A549 treated with ZK216348 at 1 μM for 4 hours (cell line): ENCODE results near the gene CBARP. TPM values are rescaled to one million over a fixed set of nuclear protein-coding genes. Genes with fewer than 3 reads are reported as not detected.

Experiments used
- total RNA-seq: library from RNA; stranded (reverse); fragments of 200-300 nt; extraction: Qiagen RNA extraction; gene quantifications from 5 replicates; pipeline ENCODE4 v1.2.3, GENCODE V29; 2022; ENCODE audit warnings: low read depth

Gene CBARP, protein sequence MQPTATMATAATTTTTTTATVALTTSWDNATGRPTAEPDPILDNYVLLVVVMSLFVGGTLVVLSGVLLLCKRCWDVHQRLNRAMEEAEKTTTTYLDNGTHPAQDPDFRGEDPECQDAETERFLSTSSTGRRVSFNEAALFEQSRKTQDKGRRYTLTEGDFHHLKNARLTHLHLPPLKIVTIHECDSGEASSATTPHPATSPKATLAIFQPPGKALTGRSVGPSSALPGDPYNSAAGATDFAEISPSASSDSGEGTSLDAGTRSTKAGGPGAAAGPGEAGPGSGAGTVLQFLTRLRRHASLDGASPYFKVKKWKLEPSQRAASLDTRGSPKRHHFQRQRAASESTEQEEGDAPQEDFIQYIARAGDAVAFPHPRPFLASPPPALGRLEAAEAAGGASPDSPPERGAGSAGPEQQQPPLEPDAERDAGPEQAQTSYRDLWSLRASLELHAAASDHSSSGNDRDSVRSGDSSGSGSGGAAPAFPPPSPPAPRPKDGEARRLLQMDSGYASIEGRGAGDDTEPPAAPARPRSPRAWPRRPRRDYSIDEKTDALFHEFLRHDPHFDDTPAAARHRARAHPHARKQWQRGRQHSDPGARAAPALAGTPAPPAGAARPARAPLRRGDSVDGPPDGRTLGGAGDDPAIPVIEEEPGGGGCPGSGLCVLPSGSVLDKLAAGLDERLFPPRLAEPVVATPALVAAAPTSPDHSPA
- 2.3 to 6.0 TPM (median 4.7 TPM) in 5 replicates for total RNA-seq

DNA sequence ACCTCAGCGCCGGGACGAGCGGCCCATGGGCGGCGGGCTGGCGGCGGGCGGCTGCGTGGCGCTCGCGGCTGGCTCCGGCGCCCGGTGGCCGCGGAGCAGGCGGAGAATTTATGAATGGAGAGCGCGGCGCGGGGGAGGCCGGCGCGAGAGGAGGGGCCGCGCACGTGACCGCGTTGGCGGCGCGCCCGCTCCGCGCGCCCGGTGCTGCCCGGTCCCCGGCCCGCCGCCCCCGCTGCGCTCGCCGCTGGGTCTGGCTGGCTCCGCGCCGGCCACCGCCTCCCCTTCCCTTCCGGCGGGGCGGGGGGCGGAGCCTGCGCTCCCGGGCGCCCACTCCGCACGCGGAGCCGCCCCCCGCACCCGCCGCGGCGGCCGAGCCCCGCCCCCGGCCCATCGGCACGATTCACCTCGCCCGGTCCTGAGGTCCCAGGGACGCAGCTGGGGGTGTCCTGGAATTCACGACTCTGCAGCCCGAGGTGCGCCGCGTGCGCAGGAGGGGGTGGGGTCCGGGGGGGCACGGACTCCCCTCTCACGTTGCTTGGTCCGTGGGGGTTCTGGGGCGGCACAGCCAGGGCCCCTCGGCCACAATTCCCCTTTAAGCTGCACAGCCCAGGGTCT lies at the start of gene CBARP:
Gene CBARP (minus strand): TSS at position 252 of the 615 bp plus-strand sequence. CDS start 1,905 bp downstream, outside the sequence.

DNA sequence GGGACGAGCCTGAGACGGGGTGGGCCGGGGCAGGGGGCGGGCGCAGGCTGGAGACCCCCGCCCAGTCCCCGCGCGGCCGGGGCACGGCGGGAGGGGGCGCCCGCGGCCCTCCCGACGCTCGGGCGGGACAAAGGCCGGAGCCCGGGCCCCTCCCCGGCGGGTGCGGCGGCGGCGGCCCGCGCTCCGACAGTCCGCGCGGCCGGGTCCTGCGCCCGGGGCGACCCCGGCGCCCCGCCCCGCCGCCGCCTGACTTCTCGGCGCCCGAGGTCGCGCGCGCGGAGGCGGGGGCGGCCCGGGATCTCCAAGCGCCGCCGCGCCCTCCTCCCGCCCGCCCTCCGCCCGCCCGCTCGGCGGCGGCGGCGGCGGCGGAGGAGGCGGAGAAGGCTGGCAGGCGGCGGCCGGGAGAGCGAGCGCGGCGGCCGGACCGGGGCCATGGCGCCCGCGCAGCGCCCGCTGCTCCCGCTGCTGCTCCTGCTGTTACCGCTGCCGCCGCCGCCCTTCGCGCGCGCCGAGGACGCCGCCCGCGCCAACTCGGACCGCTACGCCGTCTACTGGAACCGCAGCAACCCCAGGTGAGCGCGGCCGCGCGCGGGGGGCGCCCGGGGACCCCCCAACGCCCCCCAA lies 48.0 kb upstream of the CBARP start, which contains the start of gene EFNA2:
Gene EFNA2 (plus strand): TSS at position 137 of the 624 bp plus-strand sequence. CDS start 296 bp downstream, at position 433.

DNA sequence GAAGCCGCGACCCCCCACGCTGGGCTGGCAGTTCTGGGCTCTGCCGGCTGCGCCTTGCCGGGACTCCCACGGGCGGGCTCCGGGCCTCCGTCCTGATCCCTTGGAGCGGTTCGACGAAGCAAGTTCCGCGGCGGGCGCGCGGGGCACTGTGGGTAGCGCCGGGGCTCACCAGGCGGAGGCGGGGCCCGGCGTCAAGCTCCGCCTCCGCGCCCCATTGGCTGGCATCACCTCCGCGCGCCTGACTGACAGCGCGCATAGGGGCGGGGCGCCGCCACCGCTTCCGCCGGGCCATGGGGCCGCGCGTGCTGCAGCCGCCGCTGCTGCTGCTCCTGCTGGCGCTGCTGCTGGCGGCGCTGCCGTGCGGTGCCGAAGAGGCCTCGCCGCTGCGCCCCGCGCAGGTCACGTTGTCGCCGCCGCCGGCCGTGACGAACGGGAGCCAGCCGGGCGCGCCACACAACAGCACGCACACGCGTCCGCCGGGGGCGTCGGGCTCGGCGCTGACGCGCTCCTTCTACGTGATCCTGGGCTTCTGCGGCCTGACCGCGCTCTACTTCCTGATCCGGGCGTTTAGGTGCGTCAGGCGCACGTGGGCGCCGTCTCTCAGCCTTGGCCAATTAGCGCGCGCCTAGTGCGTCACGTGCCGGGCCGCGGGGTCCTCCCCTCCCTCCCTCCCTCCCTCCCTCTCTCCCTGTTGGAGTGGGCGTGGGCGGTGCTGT lies 37.6 kb upstream of the CBARP start, which contains the start of gene FAM174C:
Gene FAM174C (plus strand): TSS at position 271 of the 716 bp plus-strand sequence. CDS start 20 bp downstream, at position 291.

DNA sequence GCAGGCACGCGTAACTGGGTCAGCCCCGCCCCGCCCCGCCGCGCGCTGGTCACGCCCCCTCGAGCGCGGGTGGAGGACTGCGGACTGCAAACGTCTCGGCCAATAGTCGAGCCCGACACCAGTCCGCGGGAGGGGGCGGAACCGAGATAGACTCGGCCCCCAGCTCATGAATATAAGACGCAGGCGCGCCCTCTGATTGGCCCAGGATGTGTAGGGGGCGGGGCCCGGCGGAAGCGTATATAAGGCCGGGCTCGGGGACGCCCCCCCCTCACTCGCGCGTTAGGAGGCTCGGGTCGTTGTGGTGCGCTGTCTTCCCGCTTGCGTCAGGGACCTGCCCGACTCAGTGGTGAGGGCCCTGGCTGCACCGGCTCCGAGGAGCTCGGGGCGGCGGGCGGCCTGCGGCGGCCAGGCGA lies 31.3 kb upstream of the CBARP start, which contains the start of gene CIRBP:
Gene CIRBP (plus strand): TSS at position 268 of the 413 bp plus-strand sequence. CDS start 1,602 bp downstream, outside the sequence.

DNA sequence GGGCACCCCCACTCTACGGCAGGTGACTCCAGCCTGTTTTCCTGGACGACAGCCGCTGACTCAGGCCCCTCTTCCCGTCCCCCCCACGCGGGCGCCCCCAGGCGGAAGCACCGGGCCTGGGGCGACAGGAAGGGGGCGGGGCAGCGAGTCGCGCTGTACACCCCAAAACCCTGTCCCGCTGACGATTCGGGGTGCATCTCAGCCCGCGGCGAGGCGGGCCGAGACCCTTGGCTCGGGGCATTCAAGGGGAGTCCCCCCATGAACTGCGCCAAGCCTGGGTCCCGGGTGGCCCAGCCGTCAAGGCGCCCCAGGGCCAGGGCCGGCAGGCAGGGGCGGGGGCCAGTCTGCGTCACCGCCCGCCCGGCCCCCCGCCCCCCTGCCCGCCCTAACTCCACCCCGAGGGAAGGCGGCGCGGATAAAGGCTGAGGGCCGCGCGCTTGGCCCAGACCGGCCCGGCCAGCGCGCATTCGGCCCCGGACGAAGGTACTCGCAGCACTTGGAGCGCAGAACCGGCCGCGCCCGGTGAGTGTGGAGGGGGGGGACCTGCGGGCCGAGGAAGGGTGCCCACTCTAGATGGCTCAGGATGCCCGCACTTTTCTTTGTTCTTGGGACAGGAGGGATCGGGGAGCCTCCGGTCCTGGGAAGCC lies 10.5 kb upstream of the CBARP start, which contains the start of gene MIDN:
Gene MIDN (plus strand): TSS at position 445 of the 647 bp plus-strand sequence. CDS start 1,714 bp downstream, outside the sequence.

DNA sequence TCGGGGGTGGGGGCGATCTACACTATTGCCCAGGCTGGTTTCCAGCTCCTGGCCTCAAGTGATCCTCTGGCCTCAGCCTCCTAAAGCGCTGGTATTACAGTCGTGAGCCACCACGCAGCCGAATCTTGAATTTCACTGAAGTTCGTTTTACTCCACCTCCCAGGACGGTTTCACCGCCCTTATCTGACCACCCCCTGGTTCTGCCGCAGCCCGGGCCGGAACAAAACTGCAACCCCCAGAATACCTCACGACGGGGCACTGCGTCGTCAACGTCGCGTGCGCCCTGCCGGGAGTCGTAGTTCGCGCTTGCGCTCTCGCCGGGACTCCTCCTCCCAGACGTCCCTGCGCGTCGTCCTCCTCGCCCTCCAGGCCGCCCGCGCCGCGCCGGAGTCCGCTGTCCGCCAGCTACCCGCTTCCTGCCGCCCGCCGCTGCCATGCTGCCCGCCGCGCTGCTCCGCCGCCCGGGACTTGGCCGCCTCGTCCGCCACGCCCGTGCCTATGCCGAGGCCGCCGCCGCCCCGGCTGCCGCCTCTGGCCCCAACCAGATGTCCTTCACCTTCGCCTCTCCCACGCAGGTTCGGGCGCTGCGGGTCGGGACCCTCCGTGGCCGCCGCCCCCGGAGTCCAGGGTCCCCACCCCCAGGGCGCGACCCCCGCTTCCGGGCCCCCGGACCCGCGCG lies 3.8 kb upstream of the CBARP start, which contains the start of gene ATP5F1D:
Gene ATP5F1D (plus strand): TSS at position 335 of the 679 bp plus-strand sequence. CDS start 100 bp downstream, at position 435.

DNA sequence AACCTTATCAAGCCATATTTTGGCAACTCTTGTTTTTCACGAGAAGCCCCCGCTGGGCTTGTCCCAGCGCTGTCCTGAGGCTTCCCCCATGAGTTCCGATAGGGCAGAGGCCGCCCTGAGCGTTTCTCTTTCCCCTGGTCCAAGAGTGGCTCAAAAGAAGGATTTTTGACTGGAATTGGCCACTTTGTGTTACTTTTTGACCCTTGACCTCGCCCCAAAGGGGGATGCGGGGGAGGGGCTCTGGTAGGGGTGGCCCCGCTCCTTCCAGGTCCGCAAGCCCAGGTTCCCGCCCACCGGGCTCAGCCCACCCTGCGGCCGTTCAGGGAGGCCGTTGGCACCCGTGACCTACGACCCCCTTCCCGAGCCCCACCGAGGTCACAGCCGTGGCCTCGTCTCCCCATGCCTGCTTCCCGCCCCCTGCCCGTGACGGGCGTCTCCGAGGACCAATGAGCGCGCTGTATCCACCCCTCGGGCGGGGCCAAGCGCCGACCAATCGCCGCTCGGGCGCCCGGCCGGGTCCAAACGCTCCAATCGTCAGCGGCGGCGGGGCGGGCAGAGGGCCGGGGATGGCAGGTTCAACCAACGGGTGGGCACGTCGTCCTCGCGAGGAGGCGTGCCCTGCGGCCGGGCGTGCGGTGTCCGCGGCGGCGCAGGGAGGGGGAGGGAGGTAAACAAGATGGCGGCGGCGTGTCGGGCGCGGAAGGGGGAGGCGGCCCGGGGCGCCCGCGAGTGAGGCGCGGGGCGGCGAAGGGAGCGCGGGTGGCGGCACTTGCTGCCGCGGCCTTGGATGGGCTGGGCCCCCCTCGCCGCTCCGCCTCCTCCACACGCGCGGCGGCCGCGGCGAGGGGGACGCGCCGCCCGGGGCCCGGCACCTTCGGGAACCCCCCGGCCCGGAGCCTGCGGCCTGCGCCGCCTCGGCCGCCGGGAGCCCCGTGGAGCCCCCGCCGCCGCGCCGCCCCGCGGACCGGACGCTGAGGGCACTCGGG lies 32.4 kb downstream of the CBARP start, which contains the start of gene STK11:
Gene STK11 (plus strand): TSS at position 665 of the 986 bp plus-strand sequence. CDS start 1,136 bp downstream, outside the sequence.

Other genes starting within 250 kb of the CBARP start
- 0.88 to 4.3 TPM (median 3.3 TPM) in 5 replicates for gene GRIN3B, start 237.6 kb downstream of the CBARP start, total RNA-seq
- 55.7 to 134 TPM (median 120 TPM) in 5 replicates for gene TMEM259, start 216.9 kb downstream of the CBARP start, total RNA-seq
- gene RNU6-2, start 216.5 kb downstream of the CBARP start, total RNA-seq = not detected in 5 replicates
- gene CNN2, start 211.4 kb downstream of the CBARP start, total RNA-seq = 58.7 to 77.1 TPM (median 66.0 TPM) in 5 replicates
- 6.2 to 17.5 TPM (median 12.9 TPM) in 5 replicates for gene ABCA7, start 197.9 kb downstream of the CBARP start, total RNA-seq
- gene ARHGAP45, start 170.8 kb downstream of the CBARP start, total RNA-seq = 1.5 to 4.0 TPM (median 3.6 TPM) in 5 replicates
- gene POLR2E, start 142.6 kb downstream of the CBARP start, total RNA-seq = 163 to 257 TPM (median 236 TPM) in 5 replicates
- 367 to 510 TPM (median 493 TPM) in 5 replicates for gene GPX4, start 134.0 kb downstream of the CBARP start, total RNA-seq
- gene SBNO2, start 63.7 kb downstream of the CBARP start, total RNA-seq = 20.2 to 45.2 TPM (median 43.8 TPM) in 5 replicates
- gene STK11, start 32.2 kb downstream of the CBARP start, total RNA-seq = 25.5 to 40.2 TPM (median 38.6 TPM) in 5 replicates
- gene ATP5F1D, start 3.7 kb upstream of the CBARP start, total RNA-seq = 77.1 to 178 TPM (median 171 TPM) in 5 replicates
- 35.7 to 56.7 TPM (median 49.1 TPM) in 5 replicates for gene MIDN, start 10.6 kb upstream of the CBARP start, total RNA-seq
- 87.1 to 165 TPM (median 105 TPM) in 5 replicates for gene CIRBP, start 31.3 kb upstream of the CBARP start, total RNA-seq
- gene FAM174C, start 37.5 kb upstream of the CBARP start, total RNA-seq = 31.9 to 87.6 TPM (median 83.9 TPM) in 5 replicates
- gene EFNA2, start 47.9 kb upstream of the CBARP start, total RNA-seq = 0.61 to 3.2 TPM (median 2.9 TPM) in 5 replicates
- gene NDUFS7, start 145.9 kb upstream of the CBARP start, total RNA-seq = 44.6 to 85.4 TPM (median 73.9 TPM) in 5 replicates
- 21.9 to 46.0 TPM (median 44.9 TPM) in 5 replicates for gene GAMT, start 163.5 kb upstream of the CBARP start, total RNA-seq
- 97.2 to 110 TPM (median 109 TPM) in 5 replicates for gene DAZAP1, start 169.6 kb upstream of the CBARP start, total RNA-seq
- 1,281 to 1,998 TPM (median 1,712 TPM) in 5 replicates for gene RPS15, start 200.4 kb upstream of the CBARP start, total RNA-seq
- 0.78 to 2.1 TPM (median 1.8 TPM) in 5 replicates for gene APC2, start 212.1 kb upstream of the CBARP start, total RNA-seq
- gene C19orf25, start 241.2 kb upstream of the CBARP start, total RNA-seq = 8.1 to 22.8 TPM (median 18.7 TPM) in 5 replicates